ENCODE results near the gene PAQR8. TPM values are rescaled to one million over a fixed set of nuclear protein-coding genes. Genes with fewer than 3 reads are reported as not detected.

PAQR8 gene
- total RNA-seq, 6 experiments from 2014 or later, result 2.8 to 3.8 (median 3.1) TPM

- no peak for TF ChIP-seq CTCF (IDR thresholded peaks at IDR 0.05)
- Mint-ChIP-seq H3K4me1 (ENCODE audit: low read depth) (no peaks in the 10 kb centered on the region), H3K9me3 (peaks cover 4% of the 10 kb centered on the region), H3K27ac (no peak overlapping the region), H3K27me3 (ENCODE audit: insufficient read depth) (no peaks in the 10 kb centered on the region; the same call in 1 of the 2 replicates), H3K4me3 (no peak overlapping the region), H3K36me3 (ENCODE audit: low read depth) (peaks cover 12% of the 10 kb centered on the region)
- no peak for DNase-seq
These were observed 9.8 kb downstream of the PAQR8 start for GRCh38 chr6:52371656-52372191.

GRCh38 chr6:52373151-52373690 lies 11.3 kb downstream of the PAQR8 start:
- H3K36me3 Mint-ChIP-seq (ENCODE audit: low read depth), result peaks cover 12% of the 10 kb centered on the region

GRCh38 chr6:52374247-52374646 lies 12.3 kb downstream of the PAQR8 start:
- Mint-ChIP-seq H3K4me3 (no peak overlapping the region), H3K9me3 (peaks cover 4% of the 10 kb centered on the region), H3K27ac (no peak overlapping the region), H3K27me3 (ENCODE audit: insufficient read depth) (no peaks in the 10 kb centered on the region), H3K4me1 (ENCODE audit: low read depth) (peaks cover 6% of the 10 kb centered on the region), H3K36me3 (ENCODE audit: low read depth) (peaks cover 12% of the 10 kb centered on the region)
- TF ChIP-seq CTCF (IDR thresholded peaks at IDR 0.05), result no peak
- no peak for DNase-seq

More at GRCh38 chr6:52373151-52373690, 11.3 kb downstream of the PAQR8 start:
- no peak for DNase-seq
- peaks cover 6% of the 10 kb centered on the region for H3K4me1 Mint-ChIP-seq (ENCODE audit: low read depth)
- H3K27ac Mint-ChIP-seq, result no peak overlapping the region
- H3K27me3 Mint-ChIP-seq (ENCODE audit: insufficient read depth), result no peaks in the 10 kb centered on the region
- peaks cover 4% of the 10 kb centered on the region for H3K9me3 Mint-ChIP-seq
- TF ChIP-seq CTCF (IDR thresholded peaks at IDR 0.05), result no peak
- no peak overlapping the region for H3K4me3 Mint-ChIP-seq

GRCh38 chr6:52375780-52376556 lies 14.0 kb downstream of the PAQR8 start:
- Mint-ChIP-seq H3K4me1 (ENCODE audit: low read depth) (peaks cover 6% of the 10 kb centered on the region), H3K9me3 (peaks cover 4% of the 10 kb centered on the region), H3K36me3 (ENCODE audit: low read depth) (peaks cover 12% of the 10 kb centered on the region), H3K27ac (no peak overlapping the region), H3K27me3 (ENCODE audit: insufficient read depth) (no peaks in the 10 kb centered on the region), H3K4me3 (no peak overlapping the region)
- no peak for TF ChIP-seq CTCF (IDR thresholded peaks at IDR 0.05)
- DNase-seq, result no peak

- Mint-ChIP-seq H3K36me3 (ENCODE audit: low read depth) (peaks cover 12% of the 10 kb centered on the region), H3K27me3 (ENCODE audit: insufficient read depth) (no peaks in the 10 kb centered on the region), H3K4me1 (ENCODE audit: low read depth) (peaks cover 6% of the 10 kb centered on the region), H3K4me3 (no peak overlapping the region), H3K27ac (no peak overlapping the region), H3K9me3 (peaks cover 4% of the 10 kb centered on the region)
- no peak for DNase-seq
- no peak for TF ChIP-seq CTCF (IDR thresholded peaks at IDR 0.05)
These were observed 14.8 kb downstream of the PAQR8 start for GRCh38 chr6:52376763-52377162.

All from HFFc6 (cell line).